Epithelial cell of prostate (primary cell): ENCODE results near the gene CACNG7.
A peak's percentile ranks its signal among the peaks of the same experiment; 100 is the strongest.
"Not testable (repeated sequence)": the region's sequence is repeated elsewhere in the genome, so short reads cannot be mapped to it uniquely, and the experiment has no call there.

Experiments used
- DNase-seq: peaks from one replicate; pipeline ENCODE4 v3.0.0-alpha.2; 2011; ENCODE audit warnings: low read depth, low spot score
- H3K27ac ChIP-seq: fragments of 450-650 bp; 2 replicates; pipeline ENCODE4 v1.5.1; 2017; ENCODE audit warnings: mild to moderate bottlenecking

Gene CACNG7, protein sequence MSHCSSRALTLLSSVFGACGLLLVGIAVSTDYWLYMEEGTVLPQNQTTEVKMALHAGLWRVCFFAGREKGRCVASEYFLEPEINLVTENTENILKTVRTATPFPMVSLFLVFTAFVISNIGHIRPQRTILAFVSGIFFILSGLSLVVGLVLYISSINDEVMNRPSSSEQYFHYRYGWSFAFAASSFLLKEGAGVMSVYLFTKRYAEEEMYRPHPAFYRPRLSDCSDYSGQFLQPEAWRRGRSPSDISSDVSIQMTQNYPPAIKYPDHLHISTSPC

DNA sequence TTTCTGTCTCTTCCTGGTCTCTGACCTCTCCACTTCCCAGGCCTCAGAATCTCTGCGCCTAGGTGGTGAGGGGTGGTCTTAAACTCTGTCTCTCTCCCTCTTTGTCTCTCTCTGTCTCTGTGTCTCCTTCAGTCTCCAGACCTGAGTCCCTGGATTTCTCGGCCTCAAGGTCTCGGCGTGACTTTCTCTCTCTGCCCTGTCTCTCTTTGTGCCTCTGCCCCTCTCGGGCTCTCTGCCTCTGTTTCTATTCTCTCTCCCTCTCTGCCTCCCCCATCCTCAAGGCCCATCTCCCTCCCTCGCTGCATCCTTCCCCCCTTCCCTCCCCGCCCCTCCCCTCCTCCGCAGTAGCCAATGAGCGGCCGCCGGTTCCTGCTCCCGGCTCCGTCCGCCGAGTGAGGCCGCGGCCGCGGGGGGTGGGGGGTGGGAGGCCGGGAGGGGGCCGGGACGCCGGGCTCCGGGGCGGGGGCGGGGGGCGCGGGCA, at the start of gene CACNG7:
TSS of gene CACNG7 (plus strand) at position 344 of the 481 bp plus-strand sequence. CDS start 3,554 bp downstream, outside the sequence.
- H3K27ac ChIP-seq, result no peak within 1 kb of the TSS
- no peak for DNase-seq

DNA sequence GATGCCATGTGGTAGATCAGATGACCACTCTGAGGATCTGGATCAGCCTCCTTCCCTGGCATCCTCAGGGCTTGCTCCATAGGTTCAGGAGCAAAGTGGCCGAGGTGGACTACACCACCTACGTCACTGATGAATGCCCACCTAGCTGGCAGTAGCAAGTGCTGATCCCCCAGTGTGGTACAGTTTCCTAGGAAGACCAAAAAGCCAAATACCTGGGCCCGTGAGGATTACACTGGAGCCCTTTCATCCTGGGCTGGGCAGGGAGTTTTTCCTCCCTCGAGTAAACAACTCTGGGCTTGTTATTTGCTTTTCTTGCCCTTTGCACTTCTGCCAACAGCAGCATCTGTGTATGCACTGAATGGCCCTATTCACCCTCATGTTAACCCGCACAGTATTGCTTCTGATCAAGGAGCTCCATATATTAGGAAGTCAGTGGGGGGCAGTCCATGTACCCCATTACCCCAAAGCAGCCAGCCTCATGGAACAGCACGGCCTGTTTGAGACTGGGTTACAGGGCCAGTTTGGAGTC, 44.7 kb upstream of the CACNG7 start:
- no peak for DNase-seq
- no peak overlapping the region for H3K27ac ChIP-seq

DNA sequence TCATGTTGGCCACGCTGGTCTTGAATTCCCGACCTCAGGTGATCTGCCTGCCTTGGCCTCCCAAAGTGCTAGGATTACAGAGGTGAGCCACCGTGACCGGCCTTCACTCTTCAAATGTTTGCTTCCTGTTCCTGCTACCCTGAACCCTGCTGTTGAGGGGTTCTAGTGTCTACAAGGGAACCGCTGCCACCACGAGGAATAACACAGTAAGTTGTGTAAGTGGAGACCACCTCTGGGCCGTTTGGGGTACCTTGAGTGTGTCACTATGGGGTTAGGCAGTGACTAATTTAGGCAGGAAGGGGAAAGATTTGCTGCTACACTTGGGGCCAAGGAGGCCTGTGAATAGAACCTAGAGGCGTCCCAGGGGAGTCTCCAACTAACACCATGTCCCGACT, 43.6 kb upstream of the CACNG7 start:
- no peak overlapping the region for H3K27ac ChIP-seq
- no peak for DNase-seq

DNA sequence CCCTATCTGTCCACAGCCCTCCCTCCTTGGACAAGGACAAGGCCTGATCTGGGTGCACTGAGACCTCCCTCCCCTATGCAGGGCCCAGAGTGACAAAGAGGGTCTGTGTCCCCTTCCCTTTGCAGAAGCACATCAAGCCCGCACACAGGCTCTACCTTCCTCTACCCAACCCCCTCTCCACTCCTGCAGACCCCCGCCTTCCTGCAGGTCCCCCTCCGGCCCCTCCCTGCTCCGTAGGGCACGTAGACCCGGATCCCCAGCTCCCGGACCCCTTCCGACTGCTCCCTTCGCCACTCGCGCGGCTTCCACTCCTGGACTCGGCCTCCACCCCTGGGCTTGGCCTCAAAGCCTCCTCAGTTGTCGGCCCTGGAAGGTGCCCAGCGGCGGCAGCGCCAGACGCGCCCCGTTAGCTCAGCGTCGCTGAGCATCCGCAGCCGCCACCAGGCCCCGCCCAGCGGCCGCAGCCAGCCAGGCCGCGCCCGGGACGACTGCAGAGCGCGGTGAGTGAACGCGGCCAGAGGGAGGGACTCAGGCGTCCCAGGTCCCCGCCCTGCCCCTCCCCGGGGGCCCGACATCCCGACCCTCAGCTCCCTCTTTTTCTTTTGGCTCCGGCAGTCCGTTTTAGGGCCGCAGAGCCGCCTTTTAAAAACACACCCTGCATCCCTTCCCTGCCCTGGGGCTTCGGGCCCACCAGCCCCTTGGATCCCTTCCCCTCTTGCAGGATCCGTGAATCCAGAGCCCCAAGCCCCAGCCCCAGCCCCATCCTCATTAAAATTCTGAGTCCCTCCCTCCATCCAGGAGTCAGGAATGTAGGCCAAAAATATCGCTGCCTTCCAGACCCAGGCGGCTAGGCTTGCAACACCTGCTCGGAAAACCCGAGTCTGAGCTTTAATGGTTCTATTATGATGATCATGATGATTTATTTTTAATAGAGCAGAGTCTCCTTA, 42.9 kb upstream of the CACNG7 start:
- DNase-seq, result no peak
- H3K27ac ChIP-seq, result peak overlapping the region; percentile 63

DNA sequence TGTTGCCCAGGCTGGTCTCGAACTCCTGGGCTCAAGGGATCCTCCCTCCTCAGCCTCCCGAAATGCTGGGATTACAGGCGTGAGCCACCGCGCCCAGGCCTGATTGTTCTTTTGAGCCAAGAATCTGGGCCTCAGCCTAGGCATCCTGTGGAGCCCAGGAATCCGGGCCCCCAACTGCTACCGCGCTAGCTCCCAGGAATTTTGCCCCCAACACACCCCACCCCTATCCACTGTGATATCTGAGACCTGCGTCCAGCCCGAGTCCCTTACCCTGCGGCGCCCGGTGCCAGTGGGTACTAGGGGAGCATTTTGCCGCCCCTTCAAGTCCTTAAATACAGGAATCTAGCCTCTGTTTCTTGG, 42.2 kb upstream of the CACNG7 start:
- peak overlapping the region; percentile 63 for H3K27ac ChIP-seq
- no peak for DNase-seq

DNA sequence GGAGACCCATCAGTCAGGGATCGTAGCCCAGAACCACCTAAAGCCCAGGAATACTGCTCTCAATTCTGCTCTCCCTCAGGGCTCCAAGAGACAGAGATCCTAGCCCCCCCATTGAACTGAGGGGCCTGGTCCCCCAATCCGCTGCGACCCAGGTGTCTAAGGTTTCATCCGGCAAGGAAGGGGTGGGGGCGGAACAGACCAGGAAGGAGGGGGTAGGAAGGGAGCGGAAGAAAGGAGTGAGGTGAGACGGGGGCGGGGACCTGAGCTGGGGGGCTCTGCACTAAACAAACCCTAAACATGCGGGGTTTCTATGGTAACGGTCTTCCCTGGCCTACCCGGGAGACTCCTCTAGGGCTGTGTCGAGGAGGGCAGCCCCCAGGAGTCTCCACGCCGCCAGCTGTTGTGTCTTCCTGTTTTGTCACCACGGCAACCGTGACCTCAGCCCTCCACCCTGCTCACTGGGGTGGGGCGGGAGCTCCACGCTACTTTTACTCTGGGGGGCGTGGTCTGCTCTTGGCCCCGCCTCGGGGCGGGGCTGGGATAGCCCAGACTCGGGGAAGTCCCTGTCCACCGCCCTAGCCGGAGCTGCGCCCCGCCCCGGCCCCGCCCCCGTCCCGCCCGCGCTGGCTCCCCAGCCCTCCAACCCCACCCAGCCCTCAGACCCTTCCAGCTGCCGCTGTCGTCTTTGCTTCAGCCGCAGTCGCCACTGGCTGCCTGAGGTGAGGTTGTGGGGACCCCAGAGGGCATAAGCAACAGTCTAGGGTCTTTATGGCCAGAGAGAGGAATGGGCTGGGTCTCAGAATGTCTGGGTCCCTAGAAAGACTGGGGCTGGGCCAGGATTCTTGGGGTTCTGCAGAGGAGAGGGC, 41.6 kb upstream of the CACNG7 start, which contains the start of gene MYADM:
TSS of gene MYADM (plus strand) at position 659 of the 866 bp plus-strand sequence. CDS start 5,647 bp downstream, outside the sequence.
- DNase-seq, result peak; percentile 72
- H3K27ac ChIP-seq, result peak within 1 kb of the TSS; percentile 63

DNA sequence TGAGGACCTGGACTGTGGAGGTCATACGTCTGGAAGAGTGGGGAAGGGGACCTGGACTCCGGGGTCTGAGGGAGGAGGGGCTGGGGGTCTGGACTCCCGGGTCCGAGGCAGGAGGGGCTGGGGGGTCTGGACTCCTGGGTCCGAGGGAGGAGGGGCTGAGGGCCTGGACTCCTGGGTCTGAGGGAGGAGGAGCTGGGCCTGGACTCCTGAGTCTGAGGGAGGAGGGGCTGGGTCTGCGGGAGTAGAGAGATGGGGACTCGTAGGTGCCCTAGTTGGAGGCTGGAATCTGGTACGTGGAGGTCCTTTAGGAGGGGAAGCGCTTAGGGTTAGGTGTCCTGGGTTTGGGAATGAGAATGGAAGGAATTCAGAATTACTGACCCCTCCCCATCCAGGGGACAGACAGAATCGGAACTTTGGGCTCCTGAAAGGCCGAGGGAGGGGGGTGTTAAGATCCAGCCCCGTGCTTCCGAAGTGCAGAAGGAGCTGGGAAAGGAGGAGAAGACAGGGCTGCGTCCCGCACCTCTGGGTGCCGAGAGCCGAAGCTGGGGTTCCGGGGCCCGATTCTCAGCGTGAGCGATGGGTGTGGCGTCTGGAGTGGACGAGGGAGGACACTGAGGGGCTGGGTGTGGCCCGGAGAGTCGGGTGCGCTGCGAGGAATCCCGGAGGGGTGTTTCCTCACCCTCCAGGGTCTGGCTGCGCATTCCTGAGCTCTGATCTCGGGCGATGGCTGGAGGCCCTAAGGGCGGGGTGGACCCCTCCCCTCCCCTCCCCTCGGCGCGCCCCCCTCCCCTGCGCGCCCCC, 40.8 kb upstream of the CACNG7 start:
- peak overlapping the region; percentile 63 for H3K27ac ChIP-seq
- no peak for DNase-seq

DNA sequence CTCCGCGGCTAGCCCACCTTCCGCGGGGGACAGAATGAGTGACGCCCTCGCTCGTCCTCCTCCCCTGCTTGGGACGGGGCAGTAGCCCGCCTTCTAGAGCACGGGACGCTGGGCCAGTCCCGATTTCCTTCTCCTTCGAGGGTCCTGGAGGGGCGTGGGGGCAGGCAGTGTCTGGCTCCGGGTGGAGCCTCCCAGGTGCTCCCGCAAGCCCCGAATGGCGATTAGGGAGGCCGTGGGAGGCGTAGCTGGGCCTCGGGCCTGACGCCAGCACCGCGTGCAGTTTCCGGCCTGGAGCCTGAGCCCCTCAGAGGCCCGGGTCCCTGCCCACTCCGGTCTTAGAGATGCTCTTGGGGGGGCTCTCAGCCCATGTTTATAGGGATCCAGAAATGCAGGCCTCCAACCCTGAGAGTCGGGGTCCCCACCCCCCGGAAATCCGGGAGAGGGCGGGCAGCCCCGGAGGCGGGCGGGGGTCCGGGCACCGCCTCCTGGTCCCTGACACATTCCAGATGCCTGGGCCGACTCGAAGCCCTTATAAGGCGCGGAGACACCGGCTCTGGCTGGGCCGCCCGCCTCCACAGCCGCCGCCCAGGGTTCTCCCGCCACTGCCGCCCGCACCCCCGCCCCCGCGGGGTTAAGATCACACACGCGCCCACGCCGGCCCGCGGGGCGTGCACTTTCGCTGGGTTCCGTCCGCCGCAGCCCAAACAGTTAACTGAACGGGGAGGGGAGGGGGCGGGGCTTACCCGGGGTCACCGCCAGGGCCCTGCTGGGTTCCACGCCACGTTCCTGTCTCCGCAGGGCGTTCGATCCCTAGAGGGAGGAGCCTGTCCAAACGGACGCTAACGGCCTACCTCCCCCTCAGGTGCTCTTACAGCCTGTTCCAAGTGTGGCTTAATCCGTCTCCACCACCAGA, 39.9 kb upstream of the CACNG7 start:
- DNase-seq, result no peak
- peak overlapping the region; percentile 63 for H3K27ac ChIP-seq

DNA sequence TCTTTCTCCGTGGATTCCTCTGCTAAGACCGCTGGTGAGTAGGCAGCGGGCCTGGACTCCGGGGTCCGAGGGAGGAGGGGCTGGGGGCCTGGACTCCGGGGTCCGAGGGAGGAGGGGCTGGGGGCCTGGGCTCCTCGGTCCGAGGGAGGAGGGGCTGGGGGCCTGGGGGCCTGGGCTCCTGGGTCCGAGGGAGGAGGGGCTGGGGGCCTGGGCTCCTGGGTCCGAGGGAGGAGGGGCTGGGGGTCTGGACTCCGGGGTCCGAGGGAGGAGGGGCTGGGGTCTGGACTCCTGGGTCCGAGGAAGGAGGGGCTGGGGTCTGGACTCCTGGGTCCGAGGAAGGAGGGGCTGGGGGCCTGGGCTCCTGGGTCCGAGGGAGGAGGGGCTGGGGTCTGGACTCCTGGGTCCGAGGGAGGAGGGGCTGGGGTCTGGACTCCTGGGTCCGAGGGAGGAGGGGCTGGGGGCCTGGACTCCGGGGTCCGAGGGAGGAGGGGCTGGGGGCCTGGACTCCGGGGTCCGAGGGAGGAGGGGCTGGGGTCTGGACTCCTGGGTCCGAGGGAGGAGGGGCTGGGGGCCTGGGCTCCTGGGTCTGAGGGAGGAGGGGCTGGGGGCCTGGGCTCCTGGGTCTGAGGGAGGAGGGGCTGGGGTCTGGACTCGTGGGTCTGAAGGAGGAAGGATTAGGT, 39.1 kb upstream of the CACNG7 start:
- not testable (repeated sequence) for DNase-seq
- H3K27ac ChIP-seq, result peak overlapping the region; percentile 63

DNA sequence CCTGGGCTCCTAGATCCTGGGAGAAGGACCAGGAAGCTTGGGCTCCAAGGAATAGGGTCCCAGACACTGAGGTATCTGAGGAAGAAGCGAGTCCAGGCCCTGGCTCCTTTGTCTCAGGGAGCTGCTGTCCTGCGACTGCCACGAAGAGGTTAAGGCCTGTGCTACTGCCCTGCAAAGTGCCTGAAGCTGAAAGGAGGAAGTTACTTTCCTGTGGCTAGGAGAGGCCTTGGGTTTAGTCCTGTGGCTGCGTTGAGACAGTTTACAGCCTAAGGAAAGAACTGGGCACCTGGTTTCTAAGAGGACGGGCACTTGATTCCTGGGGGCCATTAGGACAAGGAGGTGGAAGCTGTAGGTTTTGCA, 38.6 kb upstream of the CACNG7 start:
- H3K27ac ChIP-seq, result no peak overlapping the region
- DNase-seq, result no peak

DNA sequence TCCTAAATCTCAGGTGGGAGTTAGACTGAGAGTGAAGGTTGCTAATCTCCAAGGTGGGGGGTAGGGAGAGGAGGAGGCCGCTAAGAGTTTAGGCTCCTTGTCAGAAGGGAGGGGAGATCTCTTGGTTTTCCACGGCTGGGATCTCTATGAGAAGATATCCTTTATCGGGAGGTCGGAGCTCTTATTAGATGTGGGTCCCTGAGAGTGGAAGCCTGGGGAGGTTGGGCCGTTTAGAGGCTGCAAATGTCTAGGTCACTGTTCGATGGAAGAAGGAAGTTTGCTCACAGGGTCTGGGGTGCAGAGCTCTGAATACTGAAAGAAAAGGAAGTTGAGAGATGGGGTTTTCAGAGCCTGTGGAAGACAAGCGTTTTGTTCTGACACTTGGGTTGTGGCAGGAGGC, 37.6 kb upstream of the CACNG7 start:
- H3K27ac ChIP-seq, result no peak overlapping the region
- DNase-seq, result no peak

DNA sequence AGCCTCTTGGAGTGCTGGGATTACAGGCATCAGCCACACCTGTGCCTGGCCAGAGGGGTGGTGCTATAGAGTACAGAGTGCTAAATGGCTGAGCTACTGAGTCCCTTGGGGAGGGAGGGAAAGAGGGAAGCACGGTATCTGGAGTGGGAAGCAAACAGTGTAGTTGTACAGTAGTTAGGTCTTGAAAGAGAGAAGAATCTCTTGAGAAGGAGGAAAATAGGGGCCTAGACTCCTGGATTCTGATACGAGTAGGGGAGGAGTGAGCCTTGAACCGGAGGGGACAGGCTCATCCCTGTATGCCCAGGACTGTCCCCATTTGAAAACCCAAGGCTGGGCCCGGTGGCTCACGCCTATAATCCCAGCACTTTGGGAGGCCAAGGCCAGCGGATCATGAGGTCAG, 36.3 kb upstream of the CACNG7 start:
- H3K27ac ChIP-seq, result no peak overlapping the region

DNA sequence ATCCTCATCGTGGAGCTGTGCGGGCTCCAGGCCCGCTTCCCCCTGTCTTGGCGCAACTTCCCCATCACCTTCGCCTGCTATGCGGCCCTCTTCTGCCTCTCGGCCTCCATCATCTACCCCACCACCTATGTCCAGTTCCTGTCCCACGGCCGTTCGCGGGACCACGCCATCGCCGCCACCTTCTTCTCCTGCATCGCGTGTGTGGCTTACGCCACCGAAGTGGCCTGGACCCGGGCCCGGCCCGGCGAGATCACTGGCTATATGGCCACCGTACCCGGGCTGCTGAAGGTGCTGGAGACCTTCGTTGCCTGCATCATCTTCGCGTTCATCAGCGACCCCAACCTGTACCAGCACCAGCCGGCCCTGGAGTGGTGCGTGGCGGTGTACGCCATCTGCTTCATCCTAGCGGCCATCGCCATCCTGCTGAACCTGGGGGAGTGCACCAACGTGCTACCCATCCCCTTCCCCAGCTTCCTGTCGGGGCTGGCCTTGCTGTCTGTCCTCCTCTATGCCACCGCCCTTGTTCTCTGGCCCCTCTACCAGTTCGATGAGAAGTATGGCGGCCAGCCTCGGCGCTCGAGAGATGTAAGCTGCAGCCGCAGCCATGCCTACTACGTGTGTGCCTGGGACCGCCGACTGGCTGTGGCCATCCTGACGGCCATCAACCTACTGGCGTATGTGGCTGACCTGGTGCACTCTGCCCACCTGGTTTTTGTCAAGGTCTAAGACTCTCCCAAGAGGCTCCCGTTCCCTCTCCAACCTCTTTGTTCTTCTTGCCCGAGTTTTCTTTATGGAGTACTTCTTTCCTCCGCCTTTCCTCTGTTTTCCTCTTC, 35.1 kb upstream of the CACNG7 start:
- no peak overlapping the region for H3K27ac ChIP-seq
- DNase-seq, result no peak

More for the DNA sequence above, 36.3 kb upstream of the CACNG7 start:
- no peak for DNase-seq

DNA sequence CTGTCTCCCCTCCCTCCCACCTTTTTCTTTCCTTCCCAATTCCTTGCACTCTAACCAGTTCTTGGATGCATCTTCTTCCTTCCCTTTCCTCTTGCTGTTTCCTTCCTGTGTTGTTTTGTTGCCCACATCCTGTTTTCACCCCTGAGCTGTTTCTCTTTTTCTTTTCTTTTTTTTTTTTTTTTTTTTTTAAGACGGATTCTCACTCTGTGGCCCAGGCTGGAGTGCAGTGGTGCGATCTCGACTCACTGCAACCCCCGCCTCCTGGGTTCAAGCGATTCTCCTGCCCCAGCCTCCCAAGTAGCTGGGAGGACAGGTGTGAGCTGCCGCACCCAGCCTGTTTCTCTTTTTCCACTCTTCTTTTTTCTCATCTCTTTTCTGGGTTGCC, 34.5 kb upstream of the CACNG7 start:
- no peak overlapping the region for H3K27ac ChIP-seq
- DNase-seq, result no peak

DNA sequence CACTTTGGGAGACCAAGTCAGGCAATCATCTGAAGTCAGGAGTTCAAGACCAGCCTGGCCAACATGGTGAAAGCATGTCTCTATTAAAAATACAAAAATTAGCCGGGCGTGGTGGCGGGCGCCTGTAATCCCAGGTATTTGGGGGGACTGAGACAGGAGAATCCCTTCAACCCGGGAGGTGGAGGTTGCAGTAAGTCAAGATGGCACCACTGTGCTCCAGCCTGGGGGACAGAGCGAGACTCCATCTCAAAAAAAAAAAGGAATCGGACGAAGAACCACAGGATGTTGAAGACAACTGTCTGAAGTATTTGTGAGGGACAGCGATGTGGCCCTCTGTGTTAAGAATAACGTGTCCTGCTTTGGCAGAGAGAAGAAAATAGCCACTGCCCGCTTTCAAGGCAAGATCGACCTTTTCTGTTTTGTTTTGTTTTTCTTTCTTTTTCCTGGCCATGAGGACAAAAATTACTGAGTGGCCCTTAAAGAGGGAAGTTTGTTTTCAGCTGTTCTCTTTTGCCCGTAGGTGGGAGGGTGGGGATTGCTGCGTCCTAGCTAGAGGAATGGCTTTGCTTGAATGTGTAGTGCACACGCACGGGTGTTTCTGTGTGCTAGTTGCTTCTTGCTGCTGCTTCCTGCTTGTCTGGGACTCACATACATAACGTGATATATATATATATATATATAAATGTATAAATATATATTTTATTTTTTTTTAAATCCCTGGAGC, 33.3 kb upstream of the CACNG7 start:
- DNase-seq, result no peak
- no peak overlapping the region for H3K27ac ChIP-seq

DNA sequence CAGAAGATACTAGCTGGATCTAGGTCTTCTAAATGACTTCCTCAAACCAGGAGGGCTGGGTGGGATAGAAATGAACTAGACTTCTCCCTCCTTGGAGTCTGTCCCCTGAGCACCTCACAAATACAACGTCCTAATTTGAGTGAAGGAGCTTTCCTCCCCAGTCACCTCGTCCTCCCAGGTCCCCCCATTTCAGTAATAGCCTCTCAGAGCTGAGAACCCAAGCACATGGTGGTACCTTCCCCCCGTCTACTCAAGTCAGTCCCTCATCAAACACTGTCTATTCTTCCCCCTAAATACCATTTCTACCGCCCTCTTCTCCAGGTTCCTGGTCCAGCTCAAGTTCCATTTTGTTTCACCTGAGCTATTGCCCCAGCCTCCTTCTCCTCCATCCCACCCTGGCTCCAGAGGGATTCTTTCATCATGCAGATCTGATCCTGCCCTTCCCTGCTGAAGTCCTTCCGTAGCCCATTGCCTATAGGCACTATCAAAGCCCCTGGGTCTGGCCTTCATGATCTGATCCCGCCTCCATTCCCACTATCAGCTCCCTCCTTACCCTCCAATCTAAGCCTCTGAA, 32.3 kb upstream of the CACNG7 start:
- no peak for DNase-seq
- H3K27ac ChIP-seq, result no peak overlapping the region
